A673 (cell line): ENCODE results near the gene MBNL2.

Experiments
- EZH2 ChIP-seq: fragments of 200-600 bp; sonication (generic); IDR thresholded peaks from 2 replicates; pipeline ENCODE4 v1.6.1; 2017; ENCODE audit warnings: borderline replicate concordance, low read depth, mild to moderate bottlenecking, mixed read lengths, antibody characterized with exemption, low read length; ENCODE audit not compliant: poor library complexity, severe bottlenecking
- TF ChIP-seq, protein P1 (sequence below): fragments of 300-800, 200-600 bp; sonication (generic); conservative IDR thresholded peaks from 2 replicates; pipeline ENCODE4 v1.5.1; 2017; ENCODE audit warnings: low read depth, mild to moderate bottlenecking, antibody characterized with exemption, low read length, moderate library complexity, mixed read lengths

GRCh38 chr13:97175041-97175440 lies 47.1 kb upstream of the MBNL2 start:
- TF ChIP-seq, protein P1, sequence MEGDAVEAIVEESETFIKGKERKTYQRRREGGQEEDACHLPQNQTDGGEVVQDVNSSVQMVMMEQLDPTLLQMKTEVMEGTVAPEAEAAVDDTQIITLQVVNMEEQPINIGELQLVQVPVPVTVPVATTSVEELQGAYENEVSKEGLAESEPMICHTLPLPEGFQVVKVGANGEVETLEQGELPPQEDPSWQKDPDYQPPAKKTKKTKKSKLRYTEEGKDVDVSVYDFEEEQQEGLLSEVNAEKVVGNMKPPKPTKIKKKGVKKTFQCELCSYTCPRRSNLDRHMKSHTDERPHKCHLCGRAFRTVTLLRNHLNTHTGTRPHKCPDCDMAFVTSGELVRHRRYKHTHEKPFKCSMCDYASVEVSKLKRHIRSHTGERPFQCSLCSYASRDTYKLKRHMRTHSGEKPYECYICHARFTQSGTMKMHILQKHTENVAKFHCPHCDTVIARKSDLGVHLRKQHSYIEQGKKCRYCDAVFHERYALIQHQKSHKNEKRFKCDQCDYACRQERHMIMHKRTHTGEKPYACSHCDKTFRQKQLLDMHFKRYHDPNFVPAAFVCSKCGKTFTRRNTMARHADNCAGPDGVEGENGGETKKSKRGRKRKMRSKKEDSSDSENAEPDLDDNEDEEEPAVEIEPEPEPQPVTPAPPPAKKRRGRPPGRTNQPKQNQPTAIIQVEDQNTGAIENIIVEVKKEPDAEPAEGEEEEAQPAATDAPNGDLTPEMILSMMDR: no peak
- TF ChIP-seq EZH2: no peak
